Esophagus muscularis mucosa (tissue), 4 donors: Measurements from ENCODE around the gene ATP23. TPM values are rescaled to one million over a fixed set of nuclear protein-coding genes. Genes with fewer than 3 reads are reported as not detected.

Experiments
- DNase-seq: peaks from one replicate; pipeline ENCODE4 v3.0.0-alpha.2; 2017; ENCODE audit errors: extremely low spot score
- H3K27ac ChIP-seq, 4 donors: fragments of 200-600 bp; sonication (generic); replicated peaks in 1 of 4; 1 replicate in 3 of 4; 2 replicates in 1 of 4; pipeline ENCODE4 v1.5.1; 2016 to 2019; ENCODE audit warnings: mild to moderate bottlenecking in 1 of 4
- H3K27me3 ChIP-seq, 4 donors: fragments of 200-600 bp; sonication (generic); one replicate each; pipeline versions ENCODE4 v1.5.1 to v1.6.0; 2016 to 2019
- H3K36me3 ChIP-seq, 4 donors: fragments of 200-600 bp; sonication (generic); one replicate each; pipeline ENCODE4 v1.5.1; 2016 to 2019
- H3K4me1 ChIP-seq, 4 donors: fragments of 200-600 bp; sonication (generic); one replicate each; pipeline ENCODE4 v1.5.1; 2016 to 2019
- H3K4me3 ChIP-seq, 4 donors: fragments of 200-600 bp; sonication (generic); 1 replicate in 2 of 4; 2 replicates in 2 of 4; pipeline ENCODE4 v1.5.1; 2016 to 2019; ENCODE audit warnings: mild to moderate bottlenecking in 4 of 4, moderate library complexity in 1 of 4
- H3K9me3 ChIP-seq, 4 donors: fragments of 200-600 bp; sonication (generic); 1 replicate in 3 of 4; 2 replicates in 1 of 4; pipeline ENCODE4 v1.5.1; 2016 to 2019
- CTCF ChIP-seq, 3 experiments: fragments of 200-600 bp in 2 of 3; fragments of 450-650 bp in 1 of 3; sonication (generic) in 2 of 3; IDR thresholded peaks; one replicate each; pipeline ENCODE4 v1.5.1; 2017 to 2019; ENCODE audit warnings: antibody characterized with exemption in 3 of 3, mild to moderate bottlenecking in 2 of 3, moderate library complexity in 1 of 3
- EP300 ChIP-seq: sonication (generic); formaldehyde crosslinking; IDR thresholded peaks from one replicate; pipeline ENCODE4 v1.6.1; 2017; ENCODE audit warnings: antibody characterized with exemption
- POLR2A ChIP-seq: fragments of 450-650 bp; IDR thresholded peaks from one replicate; pipeline ENCODE4 v1.6.1; 2017; ENCODE audit warnings: antibody characterized with exemption, moderate library complexity, mild to moderate bottlenecking, low read depth
- POLR2AphosphoS5 ChIP-seq, 2 donors: sonication (generic); formaldehyde crosslinking; IDR thresholded peaks; one replicate each; pipeline ENCODE4 v1.6.1; 2017; ENCODE audit warnings: antibody characterized with exemption in 2 of 2
- WGBS: methylation state at CpG from one replicate; pipeline ENCODE4 v1.1.5; 2018; 5-methylcytosine and 5-hydroxymethylcytosine counted together
- intact Hi-C: fragments of 100-400 bp; cut with DNase I; formaldehyde crosslinking; loops from one replicate; pipeline ENCODE4 v1.15.1; 2023
- total RNA-seq, 4 donors: library from RNA; depleted of rRNA; stranded (reverse); fragments of >200 nt; gene quantifications; one replicate each; pipeline versions ENCODE4 v1.1.0 to v1.2.1, GENCODE V29; 2016

ATP23 gene
- total RNA-seq, 4 donors from 2014 or later = 10.3 to 17.9 (median 14.8) TPM

- TF ChIP-seq POLR2A = no peak
- TF ChIP-seq EP300 = no peak
- no peak for TF ChIP-seq CTCF (IDR thresholded peaks at IDR 0.05)
- TF ChIP-seq POLR2AphosphoS5 (IDR thresholded peaks at IDR 0.05) = no peak
- Histone ChIP-seq H3K9me3 (no peaks in the 10 kb centered on the region), H3K27me3 (peaks cover 0 to 4% (median 0%) of the 10 kb centered on the region in 4 donors), H3K4me1 (peaks cover 5 to 16% (median 8%) of the 10 kb centered on the region in 4 donors), H3K27ac (no peak overlapping the region), H3K4me3 (no peak overlapping the region), H3K36me3 (no peaks in the 10 kb centered on the region)
- WGBS = 83% methylated on average over 4 of the region's 4 CpGs
- DNase-seq = no peak
- intact Hi-C loops = no loop called here
These were observed 36.9 kb upstream of the ATP23 start for GRCh38 chr12:57904426-57904825.

- peak overlapping the region; percentile 12 to 37 (median 31) for H3K4me3 ChIP-seq
- no peaks in the 10 kb centered on the region for H3K36me3 ChIP-seq
- H3K27ac ChIP-seq = peak overlapping the region in 1 of 4 donors; percentile 38
- peaks cover 0 to 4% (median 0%) of the 10 kb centered on the region in 4 donors for H3K27me3 ChIP-seq
- H3K9me3 ChIP-seq = no peaks in the 10 kb centered on the region
- peaks cover 5 to 9% (median 6%) of the 10 kb centered on the region in 4 donors for H3K4me1 ChIP-seq
- intact Hi-C loops = loop anchor here (1.0 kb wide), 1 partner anchor 123 kb away; the partner anchor contains the start of gene TSFM
- peak; percentile 96 for DNase-seq
- WGBS = 41% methylated on average over 26 of the region's 26 CpGs
- peak; percentile 100 for TF ChIP-seq CTCF (IDR thresholded peaks at IDR 0.05)
- TF ChIP-seq POLR2AphosphoS5 (IDR thresholded peaks at IDR 0.05) = peak; percentile 75 to 77
- no peak for TF ChIP-seq POLR2A
These were observed 36.2 kb upstream of the ATP23 start for GRCh38 chr12:57904848-57905811.

GRCh38 chr12:57905812-57906475 is 35.4 kb upstream of the ATP23 start:
- 77% methylated on average over 7 of the region's 7 CpGs for whole genome bisulfite sequencing
- H3K27me3 ChIP-seq = peaks cover 0 to 4% (median 0%) of the 10 kb centered on the region in 4 donors
- no peak overlapping the region for H3K27ac ChIP-seq
- DNase-seq = no peak
- no peak overlapping the region for H3K4me3 ChIP-seq
- H3K9me3 ChIP-seq = no peaks in the 10 kb centered on the region
- no peak for TF ChIP-seq POLR2A
- TF ChIP-seq POLR2AphosphoS5 (IDR thresholded peaks at IDR 0.05) = no peak
- TF ChIP-seq EP300 = no peak
- no peak for TF ChIP-seq CTCF (IDR thresholded peaks at IDR 0.05)
- intact Hi-C loops = loop anchor here (1.0 to 2.0 kb wide), 2 partner anchors 103 to 124 kb away; partner anchors contain the start of gene TSFM
- H3K4me1 ChIP-seq = peaks cover 5 to 9% (median 6%) of the 10 kb centered on the region in 4 donors
- H3K36me3 ChIP-seq = no peaks in the 10 kb centered on the region

GRCh38 chr12:57906821-57907220 is 34.5 kb upstream of the ATP23 start:
- Histone ChIP-seq H3K9me3 (no peaks in the 10 kb centered on the region), H3K36me3 (no peaks in the 10 kb centered on the region), H3K27ac (no peak overlapping the region), H3K4me3 (no peak overlapping the region), H3K27me3 (peaks cover 0 to 4% (median 0%) of the 10 kb centered on the region in 4 donors), H3K4me1 (peaks cover 5 to 9% (median 6%) of the 10 kb centered on the region in 4 donors)
- TF ChIP-seq EP300 (no peak), POLR2A (no peak), CTCF (IDR thresholded peaks at IDR 0.05) (no peak), POLR2AphosphoS5 (IDR thresholded peaks at IDR 0.05) (no peak)
- 56% methylated on average over 4 of the region's 4 CpGs for WGBS
- intact Hi-C loops = loop anchor here (2.0 kb wide), 1 partner anchor 104 kb away; no protein-coding TSS in a partner anchor
- DNase-seq = peak; percentile 90
